GM19238 (cell line): ENCODE results near the gene IKZF1.

Experiments
- DNase-seq: peaks from one replicate; pipeline ENCODE4 v3.0.0; 2011; ENCODE audit warnings: low spot score; ENCODE audit not compliant: insufficient read length

The IKZF1 gene

GRCh38 chr7:50446542-50446960 is 142.0 kb downstream of the IKZF1 start:
- DNase-seq, result no peak

DNA sequence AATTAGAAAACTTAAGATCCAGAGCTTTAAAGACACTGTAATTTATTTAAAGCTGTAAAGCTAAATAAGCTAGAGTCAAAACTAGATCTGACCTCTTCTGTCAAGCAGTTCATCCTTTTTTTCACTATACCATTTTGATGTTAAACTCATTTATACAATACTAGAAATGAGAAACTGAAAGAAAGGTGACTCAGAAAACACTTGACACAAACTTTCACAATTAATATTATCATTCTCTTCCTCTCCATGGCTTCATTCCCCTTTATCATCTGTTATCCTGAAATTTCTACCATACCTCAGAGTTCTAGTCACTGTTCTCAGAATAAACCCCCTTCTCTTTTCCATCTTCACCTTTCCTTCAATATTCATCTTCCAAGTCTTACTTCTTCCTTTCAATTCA is 144.3 kb downstream of the IKZF1 start:
- no peak for DNase-seq

GRCh38 chr7:50449501-50449880 is 145.0 kb downstream of the IKZF1 start:
- no peak for DNase-seq

- peak; percentile 73 for DNase-seq
Observed at GRCh38 chr7:50449881-50450589, 145.5 kb downstream of the IKZF1 start, which contains the start of gene FIGNL1. Gene FIGNL1 (minus strand): TSS chr7:50450350. CDS start chr7:50447287, 3,063 bp downstream.

DNA sequence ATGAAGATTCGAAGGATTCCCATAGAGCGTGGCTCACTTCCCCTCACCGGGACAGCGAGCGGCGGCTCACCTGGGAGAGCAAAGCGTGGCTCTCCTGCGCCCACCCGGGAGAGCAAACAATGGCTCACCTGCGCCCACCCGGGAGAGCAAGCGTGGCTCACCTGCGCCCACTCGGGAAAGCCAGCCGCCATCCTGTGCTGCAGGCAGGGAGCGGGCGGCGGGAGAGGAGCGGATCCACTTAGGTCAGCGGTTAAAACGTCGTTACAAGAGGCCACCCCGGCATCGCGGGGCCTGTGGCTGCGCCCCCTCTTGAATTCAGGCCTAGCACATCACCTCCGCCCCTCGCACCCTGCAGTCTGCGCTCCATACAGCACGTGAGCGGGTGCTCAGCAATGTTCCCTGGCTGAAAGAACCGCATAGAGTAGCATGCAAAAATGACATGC is 146.1 kb downstream of the IKZF1 start:
- no peak for DNase-seq
